HFF-Myc (cell line): ENCODE measurements around the gene GPATCH8.

Source experiments
- DNase-seq: peaks from one replicate; pipeline ENCODE4 v3.0.0-alpha.2; 2011; ENCODE audit warnings: low read depth; ENCODE audit errors: extremely low read depth
- H3K4me3 ChIP-seq: replicated peaks from 2 replicates; pipeline ENCODE4 v1.5.1; 2011; ENCODE audit warnings: low read depth, mild to moderate bottlenecking, control low read depth, low read length
- CTCF ChIP-seq: IDR thresholded peaks from 2 replicates; pipeline ENCODE4 v1.5.1; 2012; ENCODE audit warnings: mild to moderate bottlenecking, low read depth, low read length, control low read depth; ENCODE audit errors: missing control alignments

The GPATCH8 gene

GRCh38 chr17:44546671-44547606 lies 43.7 kb upstream of the GPATCH8 start:
- no peak for TF ChIP-seq CTCF
- no peak for DNase-seq
- H3K4me3 ChIP-seq, result no peak overlapping the region

GRCh38 chr17:44543905-44544523 lies 40.8 kb upstream of the GPATCH8 start:
- H3K4me3 ChIP-seq, result no peak overlapping the region
- no peak for TF ChIP-seq CTCF
- DNase-seq, result no peak

- H3K4me3 ChIP-seq, result no peak overlapping the region
- no peak for DNase-seq
- no peak for TF ChIP-seq CTCF
Observed at GRCh38 chr17:44543213-44543904, 40.2 kb upstream of the GPATCH8 start.

GRCh38 chr17:44541884-44542581 lies 38.8 kb upstream of the GPATCH8 start:
- no peak for DNase-seq
- TF ChIP-seq CTCF, result no peak
- no peak overlapping the region for H3K4me3 ChIP-seq

GRCh38 chr17:44540246-44541084 lies 37.3 kb upstream of the GPATCH8 start:
- no peak for TF ChIP-seq CTCF
- no peak for DNase-seq
- H3K4me3 ChIP-seq, result no peak overlapping the region
